ENCODE results near the gene CLDN5.

GRCh38 chr22:19524170-19525115 is at the start of gene CLDN5:
- TF ChIP-seq CTCF (conservative IDR thresholded peaks at IDR 0.05; ENCODE audit: low read depth, low read length) = no peak
- TF ChIP-seq FOS (IDR thresholded peaks at IDR 0.05; ENCODE audit: low read depth, low read length) = no peak
- no peak for TF ChIP-seq POLR2A (IDR thresholded peaks at IDR 0.05; ENCODE audit: low read depth, low read length)
- TF ChIP-seq MXI1 (IDR thresholded peaks at IDR 0.05; ENCODE audit: borderline replicate concordance, low read depth, low read length) = no peak
- no peak for TF ChIP-seq RFX5 (IDR thresholded peaks at IDR 0.05; ENCODE audit: low read depth, low read length)
